Measurements from ENCODE around the gene PROK1. TPM values are rescaled to one million over a fixed set of nuclear protein-coding genes. Genes with fewer than 3 reads are reported as not detected.
A peak's percentile ranks its signal among the peaks of the same experiment; 100 is the strongest.
"Not testable (repeated sequence)": the region's sequence is repeated elsewhere in the genome, so short reads cannot be mapped to it uniquely, and the experiment has no call there.

The PROK1 gene
- not detected in 2 replicates for total RNA-seq

GRCh38 chr1:110450929-110451328, at the start of gene PROK1:
Gene PROK1, plus strand, starts transcription at chr1:110451149. Its CDS starts 68 bp downstream, at chr1:110451217.
- FAIRE-seq (no peak), DNase-seq (ENCODE audit: low read depth) (no peak)
- no peaks in the 10 kb centered on the region for H3K36me3 ChIP-seq (ENCODE audit: control insufficient read depth, insufficient read depth, low read length)
- no peak for TF ChIP-seq CTCF (IDR thresholded peaks at IDR 0.05; ENCODE audit: insufficient read depth, low read length, severe bottlenecking)
- no peak within 1 kb of the TSS for H3K4me3 ChIP-seq (ENCODE audit: low read depth, low read length)
- peaks cover 11% of the 10 kb centered on the region for H3K27me3 ChIP-seq (ENCODE audit: control insufficient read depth, insufficient read depth, low read length)

GRCh38 chr1:110403805-110404204, 47.1 kb upstream of the PROK1 start:
- FAIRE-seq: no peak
- peaks cover 14% of the 10 kb centered on the region for H3K36me3 ChIP-seq (ENCODE audit: control insufficient read depth, insufficient read depth, low read length)

GRCh38 chr1:110404401-110404800, 46.5 kb upstream of the PROK1 start:
- no peaks in the 10 kb centered on the region for H3K27me3 ChIP-seq (ENCODE audit: control insufficient read depth, insufficient read depth, low read length)
- no peak for TF ChIP-seq CTCF (IDR thresholded peaks at IDR 0.05; ENCODE audit: insufficient read depth, low read length, severe bottlenecking)
- FAIRE-seq: no peak
- H3K36me3 ChIP-seq (ENCODE audit: control insufficient read depth, insufficient read depth, low read length): peaks cover 14% of the 10 kb centered on the region
- H3K4me3 ChIP-seq (ENCODE audit: low read depth, low read length): no peak overlapping the region
- DNase-seq (ENCODE audit: low read depth): no peak

More at GRCh38 chr1:110403805-110404204, 47.1 kb upstream of the PROK1 start:
- H3K27me3 ChIP-seq (ENCODE audit: control insufficient read depth, insufficient read depth, low read length): no peaks in the 10 kb centered on the region
- TF ChIP-seq CTCF (IDR thresholded peaks at IDR 0.05; ENCODE audit: insufficient read depth, low read length, severe bottlenecking): no peak
- DNase-seq (ENCODE audit: low read depth): no peak
- no peak overlapping the region for H3K4me3 ChIP-seq (ENCODE audit: low read depth, low read length)

- H3K27me3 ChIP-seq (ENCODE audit: control insufficient read depth, insufficient read depth, low read length); FAIRE-seq; DNase-seq (ENCODE audit: low read depth): not testable (repeated sequence)
- Histone ChIP-seq H3K4me3 (ENCODE audit: low read depth, low read length) (peak overlapping the region; percentile 100), H3K36me3 (ENCODE audit: control insufficient read depth, insufficient read depth, low read length) (peaks cover 14% of the 10 kb centered on the region)
Measured at GRCh38 chr1:110406407-110406806, 44.5 kb upstream of the PROK1 start.

GRCh38 chr1:110407260-110408210, 43.4 kb upstream of the PROK1 start, which contains the start of gene LAMTOR5:
Gene LAMTOR5, minus strand, starts transcription at chr1:110407694. Its CDS starts 74 bp downstream, at chr1:110407620.
- DNase-seq (ENCODE audit: low read depth) (peak; percentile 81), FAIRE-seq (no peak)
- no peak for TF ChIP-seq CTCF (IDR thresholded peaks at IDR 0.05; ENCODE audit: insufficient read depth, low read length, severe bottlenecking)
- H3K36me3 ChIP-seq (ENCODE audit: control insufficient read depth, insufficient read depth, low read length): peaks cover 9% of the 10 kb centered on the region
- peak within 1 kb of the TSS; percentile 100 for H3K4me3 ChIP-seq (ENCODE audit: low read depth, low read length)
- no peaks in the 10 kb centered on the region for H3K27me3 ChIP-seq (ENCODE audit: control insufficient read depth, insufficient read depth, low read length)

GRCh38 chr1:110408488-110408887, 42.5 kb upstream of the PROK1 start:
- DNase-seq (ENCODE audit: low read depth): peak; percentile 45
- no peak for FAIRE-seq
- Histone ChIP-seq H3K36me3 (ENCODE audit: control insufficient read depth, insufficient read depth, low read length) (peaks cover 6% of the 10 kb centered on the region), H3K4me3 (ENCODE audit: low read depth, low read length) (no peak overlapping the region), H3K27me3 (ENCODE audit: control insufficient read depth, insufficient read depth, low read length) (no peaks in the 10 kb centered on the region)
- TF ChIP-seq CTCF (IDR thresholded peaks at IDR 0.05; ENCODE audit: insufficient read depth, low read length, severe bottlenecking): no peak

All from bronchial epithelial cell (primary cell).